ENCODE results near the gene U2AF2.

GRCh38 chr19:55611300-55611982 is 43.4 kb upstream of the U2AF2 start:
- TF ChIP-seq REST (IDR thresholded peaks at IDR 0.05) (no peak), CHD4 (IDR thresholded peaks at IDR 0.05; ENCODE audit: borderline replicate concordance) (no peak)
